HepG2 (cell line): ENCODE measurements around the gene SUPT4H1. TPM values are rescaled to one million over a fixed set of nuclear protein-coding genes. Genes with fewer than 3 reads are reported as not detected.

Source experiments
- ATM ChIP-seq: fragments of 450-650 bp; IDR thresholded peaks from 2 replicates; pipeline ENCODE4 v1.7.1; 2017; ENCODE audit warnings: mild to moderate bottlenecking, borderline replicate concordance
- FOXJ3 ChIP-seq: sonication (generic); formaldehyde crosslinking; IDR thresholded peaks from 2 replicates; pipeline ENCODE4 v1.4.0; 2020; ENCODE audit warnings: missing genetic modification reagents, mild to moderate bottlenecking, borderline replicate concordance
- HES4 ChIP-seq: sonication (generic); formaldehyde crosslinking; IDR thresholded peaks from 2 replicates; pipeline ENCODE4 v1.9.0; 2021; ENCODE audit warnings: mild to moderate bottlenecking, missing genetic modification reagents, borderline replicate concordance
- NFIB ChIP-seq: sonication (generic); formaldehyde crosslinking; IDR thresholded peaks from 2 replicates; pipeline ENCODE4 v1.9.0; 2021; ENCODE audit warnings: missing genetic modification reagents, mild to moderate bottlenecking, borderline replicate concordance
- NFKBIZ ChIP-seq: IDR thresholded peaks from 2 replicates; pipeline ENCODE4 v1.6.1; 2018; ENCODE audit warnings: missing genetic modification reagents, missing compliant biosample characterization
- XRCC5 ChIP-seq: fragments of 200-400 bp; formaldehyde crosslinking; optimal IDR thresholded peaks from 2 replicates; pipeline ENCODE3; 2017; ENCODE audit warnings: mild to moderate bottlenecking, low read length
- ZKSCAN8 ChIP-seq: IDR thresholded peaks from 2 replicates; pipeline ENCODE4 v1.6.1; 2016; ENCODE audit warnings: borderline replicate concordance, missing genetic modification reagents, missing compliant biosample characterization
- ZNF253 ChIP-seq: sonication (generic); formaldehyde crosslinking; IDR thresholded peaks from 2 replicates; pipeline ENCODE4 v1.8.0; 2022; ENCODE audit warnings: mild to moderate bottlenecking, missing genetic modification reagents, borderline replicate concordance
- ZNF674 ChIP-seq: sonication (generic); formaldehyde crosslinking; IDR thresholded peaks from 2 replicates; pipeline ENCODE4 v1.5.0; 2020; ENCODE audit warnings: low read depth, mild to moderate bottlenecking, missing genetic modification reagents
- polyA plus RNA-seq, 8 experiments: library from polyadenylated mRNA; depleted of rRNA in 3 of 8; stranded (reverse) in 7 of 8; unstranded in 1 of 8; fragments of >200 nt; fragmentation: Illumina TruSeq in 4 of 8; extraction: Trizol in 4 of 8; gene quantifications; 2 replicates each; pipeline versions ENCODE4 v1.2.1 to v1.2.3, GENCODE V29; 2011 to 2016; ENCODE audit warnings: low read depth in 4 of 8, missing spikeins in 1 of 8, mixed read lengths in 1 of 8; ENCODE audit not compliant: insufficient read depth in 1 of 8
- total RNA-seq, 5 experiments: library from RNA; depleted of rRNA; stranded (reverse); fragments of >200 nt; fragmentation: Illumina TruSeq; extraction: Trizol; gene quantifications; 2 replicates each; pipeline ENCODE4 v1.2.3, GENCODE V29; 2016; ENCODE audit warnings: low read depth in 1 of 5
- TF ChIP-seq, protein P1 (sequence below): sonication (generic); formaldehyde crosslinking; IDR thresholded peaks from 2 replicates; pipeline ENCODE4 v1.5.1; 2020; ENCODE audit warnings: missing genetic modification reagents, mild to moderate bottlenecking, borderline replicate concordance
- TF ChIP-seq, protein P2 (sequence below), 2 experiments: sonication (generic) in 1 of 2; formaldehyde crosslinking in 1 of 2; IDR thresholded peaks; 2 replicates each; pipeline versions ENCODE4 v1.4.0 to v1.6.1; 2016 to 2020; ENCODE audit warnings: borderline replicate concordance in 1 of 2, low read depth in 1 of 2, mild to moderate bottlenecking in 1 of 2, missing genetic modification reagents in 1 of 2
- TF ChIP-seq, protein P3 (sequence below): sonication (generic); formaldehyde crosslinking; IDR thresholded peaks from 2 replicates; pipeline ENCODE4 v1.5.0; 2020; ENCODE audit warnings: mild to moderate bottlenecking, missing genetic modification reagents
- TF ChIP-seq, protein P4 (sequence below): sonication (generic); formaldehyde crosslinking; IDR thresholded peaks from 2 replicates; pipeline ENCODE4 v1.4.0; 2020; ENCODE audit warnings: missing genetic modification reagents
- TF ChIP-seq, protein P5 (sequence below): sonication (generic); formaldehyde crosslinking; IDR thresholded peaks from 2 replicates; pipeline ENCODE4 v1.5.0; 2020; ENCODE audit warnings: missing genetic modification reagents

Gene SUPT4H1
- total and polyA plus RNA-seq, 2 of the 13 experiments (the other 11 are each of a cell fraction or from before 2014, with no cell fraction given): 155 to 244 TPM

DNA sequence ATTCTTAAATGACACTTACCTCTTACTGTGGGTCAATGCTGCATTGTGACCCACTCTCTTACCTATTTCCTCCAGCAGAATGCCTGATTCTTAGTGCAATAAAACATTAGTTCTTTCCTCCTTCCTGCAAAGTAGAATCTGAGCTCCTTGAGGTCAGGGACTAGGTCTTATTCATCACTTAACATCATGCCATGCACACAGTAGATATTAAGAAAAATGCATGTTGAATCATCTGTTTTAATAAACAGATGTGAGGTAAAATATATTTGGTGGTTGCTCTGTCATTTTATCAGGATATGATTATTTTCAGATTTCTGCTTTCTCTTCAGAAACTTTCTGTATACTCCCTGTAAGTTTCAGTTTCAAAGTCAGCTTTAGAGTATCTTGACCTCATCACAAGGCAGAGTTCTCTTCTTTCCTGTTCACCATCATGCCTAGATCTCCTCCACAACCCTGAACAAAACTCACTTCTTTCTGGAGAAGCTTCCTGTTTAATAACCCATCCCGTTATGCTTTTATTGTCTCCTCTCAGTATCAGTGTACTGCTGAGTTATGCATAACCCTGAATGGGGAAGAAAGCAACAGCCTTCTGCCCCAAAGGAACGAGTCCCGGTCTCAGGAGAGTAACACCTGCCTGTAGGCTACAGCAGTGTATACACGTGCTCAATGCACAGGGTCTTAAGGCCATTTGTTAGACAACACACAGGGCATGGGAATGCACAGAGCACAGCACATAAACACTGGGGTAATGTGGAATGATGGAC, 30.3 kb upstream of the SUPT4H1 start (continued):
- TF ChIP-seq, protein P1, sequence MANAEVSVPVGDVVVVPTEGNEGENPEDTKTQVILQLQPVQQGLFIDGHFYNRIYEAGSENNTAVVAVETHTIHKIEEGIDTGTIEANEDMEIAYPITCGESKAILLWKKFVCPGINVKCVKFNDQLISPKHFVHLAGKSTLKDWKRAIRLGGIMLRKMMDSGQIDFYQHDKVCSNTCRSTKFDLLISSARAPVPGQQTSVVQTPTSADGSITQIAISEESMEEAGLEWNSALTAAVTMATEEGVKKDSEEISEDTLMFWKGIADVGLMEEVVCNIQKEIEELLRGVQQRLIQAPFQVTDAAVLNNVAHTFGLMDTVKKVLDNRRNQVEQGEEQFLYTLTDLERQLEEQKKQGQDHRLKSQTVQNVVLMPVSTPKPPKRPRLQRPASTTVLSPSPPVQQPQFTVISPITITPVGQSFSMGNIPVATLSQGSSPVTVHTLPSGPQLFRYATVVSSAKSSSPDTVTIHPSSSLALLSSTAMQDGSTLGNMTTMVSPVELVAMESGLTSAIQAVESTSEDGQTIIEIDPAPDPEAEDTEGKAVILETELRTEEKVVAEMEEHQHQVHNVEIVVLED: peak; percentile 31; the same call in 1 of the 2 replicates
- TF ChIP-seq, protein P2, sequence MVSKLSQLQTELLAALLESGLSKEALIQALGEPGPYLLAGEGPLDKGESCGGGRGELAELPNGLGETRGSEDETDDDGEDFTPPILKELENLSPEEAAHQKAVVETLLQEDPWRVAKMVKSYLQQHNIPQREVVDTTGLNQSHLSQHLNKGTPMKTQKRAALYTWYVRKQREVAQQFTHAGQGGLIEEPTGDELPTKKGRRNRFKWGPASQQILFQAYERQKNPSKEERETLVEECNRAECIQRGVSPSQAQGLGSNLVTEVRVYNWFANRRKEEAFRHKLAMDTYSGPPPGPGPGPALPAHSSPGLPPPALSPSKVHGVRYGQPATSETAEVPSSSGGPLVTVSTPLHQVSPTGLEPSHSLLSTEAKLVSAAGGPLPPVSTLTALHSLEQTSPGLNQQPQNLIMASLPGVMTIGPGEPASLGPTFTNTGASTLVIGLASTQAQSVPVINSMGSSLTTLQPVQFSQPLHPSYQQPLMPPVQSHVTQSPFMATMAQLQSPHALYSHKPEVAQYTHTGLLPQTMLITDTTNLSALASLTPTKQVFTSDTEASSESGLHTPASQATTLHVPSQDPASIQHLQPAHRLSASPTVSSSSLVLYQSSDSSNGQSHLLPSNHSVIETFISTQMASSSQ (IDR thresholded peaks at IDR 0.05; ENCODE audit: low read depth): no peak
- TF ChIP-seq, protein P2 (CRISPR knock-in tag; IDR thresholded peaks at IDR 0.05; ENCODE audit: borderline replicate concordance): no peak
- no peak for TF ChIP-seq NFIB (CRISPR knock-in tag)
- TF ChIP-seq, protein P3, sequence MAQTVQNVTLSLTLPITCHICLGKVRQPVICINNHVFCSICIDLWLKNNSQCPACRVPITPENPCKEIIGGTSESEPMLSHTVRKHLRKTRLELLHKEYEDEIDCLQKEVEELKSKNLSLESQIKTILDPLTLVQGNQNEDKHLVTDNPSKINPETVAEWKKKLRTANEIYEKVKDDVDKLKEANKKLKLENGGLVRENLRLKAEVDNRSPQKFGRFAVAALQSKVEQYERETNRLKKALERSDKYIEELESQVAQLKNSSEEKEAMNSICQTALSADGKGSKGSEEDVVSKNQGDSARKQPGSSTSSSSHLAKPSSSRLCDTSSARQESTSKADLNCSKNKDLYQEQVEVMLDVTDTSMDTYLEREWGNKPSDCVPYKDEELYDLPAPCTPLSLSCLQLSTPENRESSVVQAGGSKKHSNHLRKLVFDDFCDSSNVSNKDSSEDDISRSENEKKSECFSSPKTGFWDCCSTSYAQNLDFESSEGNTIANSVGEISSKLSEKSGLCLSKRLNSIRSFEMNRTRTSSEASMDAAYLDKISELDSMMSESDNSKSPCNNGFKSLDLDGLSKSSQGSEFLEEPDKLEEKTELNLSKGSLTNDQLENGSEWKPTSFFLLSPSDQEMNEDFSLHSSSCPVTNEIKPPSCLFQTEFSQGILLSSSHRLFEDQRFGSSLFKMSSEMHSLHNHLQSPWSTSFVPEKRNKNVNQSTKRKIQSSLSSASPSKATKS (CRISPR knock-in tag): no peak
- no peak for TF ChIP-seq ZNF253 (CRISPR knock-in tag)
- TF ChIP-seq FOXJ3 (CRISPR knock-in tag): 0 out of 2 replicates have a peak, but pooled peaks have one; percentile 15
- 0 out of 2 replicates have a peak, but pooled peaks have one; percentile 27 for TF ChIP-seq ZKSCAN8 (CRISPR knock-in tag)
- TF ChIP-seq, protein P4, sequence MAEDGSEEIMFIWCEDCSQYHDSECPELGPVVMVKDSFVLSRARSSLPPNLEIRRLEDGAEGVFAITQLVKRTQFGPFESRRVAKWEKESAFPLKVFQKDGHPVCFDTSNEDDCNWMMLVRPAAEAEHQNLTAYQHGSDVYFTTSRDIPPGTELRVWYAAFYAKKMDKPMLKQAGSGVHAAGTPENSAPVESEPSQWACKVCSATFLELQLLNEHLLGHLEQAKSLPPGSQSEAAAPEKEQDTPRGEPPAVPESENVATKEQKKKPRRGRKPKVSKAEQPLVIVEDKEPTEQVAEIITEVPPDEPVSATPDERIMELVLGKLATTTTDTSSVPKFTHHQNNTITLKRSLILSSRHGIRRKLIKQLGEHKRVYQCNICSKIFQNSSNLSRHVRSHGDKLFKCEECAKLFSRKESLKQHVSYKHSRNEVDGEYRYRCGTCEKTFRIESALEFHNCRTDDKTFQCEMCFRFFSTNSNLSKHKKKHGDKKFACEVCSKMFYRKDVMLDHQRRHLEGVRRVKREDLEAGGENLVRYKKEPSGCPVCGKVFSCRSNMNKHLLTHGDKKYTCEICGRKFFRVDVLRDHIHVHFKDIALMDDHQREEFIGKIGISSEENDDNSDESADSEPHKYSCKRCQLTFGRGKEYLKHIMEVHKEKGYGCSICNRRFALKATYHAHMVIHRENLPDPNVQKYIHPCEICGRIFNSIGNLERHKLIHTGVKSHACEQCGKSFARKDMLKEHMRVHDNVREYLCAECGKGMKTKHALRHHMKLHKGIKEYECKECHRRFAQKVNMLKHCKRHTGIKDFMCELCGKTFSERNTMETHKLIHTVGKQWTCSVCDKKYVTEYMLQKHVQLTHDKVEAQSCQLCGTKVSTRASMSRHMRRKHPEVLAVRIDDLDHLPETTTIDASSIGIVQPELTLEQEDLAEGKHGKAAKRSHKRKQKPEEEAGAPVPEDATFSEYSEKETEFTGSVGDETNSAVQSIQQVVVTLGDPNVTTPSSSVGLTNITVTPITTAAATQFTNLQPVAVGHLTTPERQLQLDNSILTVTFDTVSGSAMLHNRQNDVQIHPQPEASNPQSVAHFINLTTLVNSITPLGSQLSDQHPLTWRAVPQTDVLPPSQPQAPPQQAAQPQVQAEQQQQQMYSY (CRISPR knock-in tag): 0 out of 2 replicates have a peak, but pooled peaks have one; percentile 39
- no peak for TF ChIP-seq ZNF674 (CRISPR knock-in tag)
- no peak for TF ChIP-seq ATM
- TF ChIP-seq, protein P5, sequence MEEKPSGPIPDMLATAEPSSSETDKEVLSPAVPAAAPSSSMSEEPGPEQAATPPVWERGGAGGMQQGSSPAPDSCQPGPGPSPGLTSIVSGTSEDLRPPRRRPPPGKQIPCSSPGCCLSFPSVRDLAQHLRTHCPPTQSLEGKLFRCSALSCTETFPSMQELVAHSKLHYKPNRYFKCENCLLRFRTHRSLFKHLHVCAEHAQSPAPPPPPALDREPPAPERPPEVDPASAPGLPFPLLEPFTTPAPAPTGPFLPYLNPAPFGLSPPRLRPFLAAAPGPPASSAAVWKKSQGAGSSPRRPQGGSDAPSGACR (CRISPR knock-in tag): no peak
- TF ChIP-seq XRCC5: no peak
- TF ChIP-seq NFKBIZ (CRISPR knock-in tag): peak; percentile 76; the same call in 1 of the 2 replicates
- TF ChIP-seq HES4: peak; percentile 66; the same call in 1 of the 2 replicates
